Activated T-cell treated with anti-CD3 and anti-CD28 coated beads for 4 hours (primary cell): Measurements from ENCODE around the gene CAMKV.
"Not testable (repeated sequence)": the region's sequence is repeated elsewhere in the genome, so short reads cannot be mapped to it uniquely, and the experiment has no call there.

ENCODE experiments used
- DNase-seq: peaks from one replicate; pipeline ENCODE4 v3.0.0-alpha.2; 2020

Gene CAMKV

DNA sequence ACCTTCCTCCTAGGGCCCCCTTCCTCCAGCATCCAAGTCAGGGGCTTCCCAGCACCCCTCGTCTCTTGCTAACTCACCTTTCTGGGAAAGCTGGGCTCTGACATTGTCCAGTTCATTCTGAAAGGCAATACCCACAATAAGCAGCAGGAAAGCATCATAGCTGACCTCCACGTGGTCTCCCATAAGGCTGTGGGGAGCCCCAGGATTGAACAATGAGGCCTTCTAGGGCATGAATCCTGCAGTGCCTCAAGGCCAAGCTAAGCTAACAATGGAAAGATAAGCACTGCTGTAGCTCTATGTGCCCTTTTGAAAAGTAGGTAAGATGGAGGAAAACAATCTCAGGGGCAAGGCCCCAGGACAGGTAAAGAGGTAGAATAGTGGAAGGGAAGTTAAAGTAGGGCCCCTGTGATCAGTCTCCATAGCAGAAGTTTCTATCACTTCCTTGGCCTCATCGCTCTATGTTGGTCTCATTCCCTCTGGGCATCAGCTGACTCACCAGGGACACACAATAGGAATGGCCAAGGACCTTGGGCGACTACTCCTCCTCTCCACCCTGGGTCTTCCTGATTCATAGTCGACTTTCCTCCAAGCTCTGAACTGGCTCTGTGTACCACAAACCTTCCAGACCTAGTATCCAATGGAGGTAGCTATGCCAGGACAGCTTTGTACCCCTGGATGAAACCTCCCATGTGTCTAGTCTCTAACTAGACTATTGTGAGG is 25.1 kb downstream of the CAMKV start:
- DNase-seq, result no peak

DNA sequence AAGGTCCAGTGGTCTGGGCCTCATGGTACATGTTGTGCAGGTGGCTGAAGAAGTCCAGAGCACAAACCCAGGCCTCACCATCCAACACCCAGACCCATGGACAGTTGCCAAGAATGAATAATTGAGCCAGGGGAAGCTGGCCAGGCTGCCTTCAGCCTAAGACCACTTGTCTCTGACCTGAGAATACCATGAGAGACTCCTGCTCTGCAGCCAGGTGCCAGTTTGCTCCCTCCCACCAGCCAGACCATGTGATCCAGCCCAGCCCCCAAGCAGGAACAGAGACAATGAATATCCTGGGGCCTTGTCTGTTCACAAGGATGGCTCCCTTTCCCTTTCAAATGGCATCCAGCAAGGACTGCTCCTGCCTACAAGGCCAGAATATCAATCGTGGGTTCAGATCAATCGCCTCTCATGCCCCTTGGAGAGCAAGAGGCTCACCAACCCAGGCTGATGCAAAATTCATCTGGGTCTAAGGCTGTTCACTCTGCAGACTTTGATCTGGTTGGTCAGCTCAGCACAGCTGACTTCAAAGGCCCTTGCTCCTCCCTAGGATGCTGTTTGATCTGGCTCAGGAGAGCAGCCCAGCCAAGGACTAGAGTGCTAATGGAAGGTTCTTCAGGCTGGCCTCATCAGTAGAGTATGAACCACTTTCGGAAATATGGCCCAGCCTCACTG is 26.7 kb downstream of the CAMKV start:
- DNase-seq, result no peak

DNA sequence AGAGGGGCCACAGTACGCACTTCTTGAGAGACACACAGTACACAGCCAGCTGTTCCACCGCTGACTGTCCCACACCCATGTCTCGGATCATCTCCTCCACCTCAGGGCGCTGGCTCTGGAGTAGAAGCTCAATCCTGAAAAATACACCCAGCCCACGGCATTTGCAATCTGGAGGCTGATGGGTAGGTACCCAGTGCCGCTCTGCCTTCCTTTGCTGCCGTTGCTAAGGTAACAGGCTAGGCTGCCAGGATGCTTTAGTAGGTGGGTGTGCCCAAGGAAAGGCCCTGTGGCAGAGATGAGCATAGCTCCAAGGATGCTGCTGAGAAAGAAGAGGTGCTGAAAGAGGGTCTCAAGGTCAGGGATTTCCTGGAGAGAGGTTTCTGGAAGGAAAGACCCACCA is 27.9 kb downstream of the CAMKV start:
- DNase-seq, result no peak

DNA sequence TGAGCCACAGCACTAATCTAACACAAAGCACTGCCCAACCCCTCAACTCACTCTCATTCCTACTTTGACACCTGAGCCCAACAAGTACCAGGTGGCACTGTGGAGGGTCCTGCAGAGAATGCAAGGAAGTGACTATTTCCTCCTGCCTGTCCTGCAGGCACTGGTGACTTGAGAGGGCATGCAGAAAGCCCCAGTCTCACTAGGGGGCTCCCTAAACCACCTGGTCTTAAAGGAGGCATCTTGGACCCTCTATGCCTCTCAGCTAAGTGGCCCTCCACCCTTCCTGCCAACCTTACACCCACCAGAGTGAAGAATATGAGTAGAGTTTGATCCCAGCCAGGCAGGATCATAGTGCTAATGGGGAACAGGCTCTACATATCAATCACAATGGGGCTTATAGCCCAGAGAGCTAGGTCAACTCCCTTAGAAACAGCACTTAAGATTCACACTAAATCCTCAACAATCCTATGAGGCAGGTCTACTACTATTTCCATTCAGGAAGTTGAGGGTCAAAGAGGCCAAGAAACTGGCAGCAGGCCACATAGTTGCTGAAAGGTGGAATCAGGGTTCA is 28.5 kb downstream of the CAMKV start:
- DNase-seq, result no peak

DNA sequence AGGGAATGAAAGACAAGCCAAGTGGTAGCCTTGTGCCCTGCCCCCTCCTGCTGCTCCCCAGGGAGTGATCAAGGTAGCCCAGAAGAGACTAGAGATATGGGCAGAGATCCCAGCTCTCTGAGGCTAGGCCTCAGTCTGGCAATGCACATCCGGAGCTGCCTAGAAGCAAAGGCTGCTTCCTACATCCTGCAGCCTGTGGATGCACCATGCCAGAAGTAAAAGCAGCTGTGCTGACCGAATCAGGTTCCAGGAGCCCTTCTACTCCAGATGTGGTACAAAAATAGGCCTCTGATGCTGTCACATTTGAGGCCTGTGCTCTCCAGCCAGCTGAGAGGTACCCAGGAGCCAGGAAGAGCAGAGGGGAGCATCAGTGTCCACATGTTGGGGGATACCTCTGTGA is 29.3 kb downstream of the CAMKV start:
- DNase-seq, result no peak

DNA sequence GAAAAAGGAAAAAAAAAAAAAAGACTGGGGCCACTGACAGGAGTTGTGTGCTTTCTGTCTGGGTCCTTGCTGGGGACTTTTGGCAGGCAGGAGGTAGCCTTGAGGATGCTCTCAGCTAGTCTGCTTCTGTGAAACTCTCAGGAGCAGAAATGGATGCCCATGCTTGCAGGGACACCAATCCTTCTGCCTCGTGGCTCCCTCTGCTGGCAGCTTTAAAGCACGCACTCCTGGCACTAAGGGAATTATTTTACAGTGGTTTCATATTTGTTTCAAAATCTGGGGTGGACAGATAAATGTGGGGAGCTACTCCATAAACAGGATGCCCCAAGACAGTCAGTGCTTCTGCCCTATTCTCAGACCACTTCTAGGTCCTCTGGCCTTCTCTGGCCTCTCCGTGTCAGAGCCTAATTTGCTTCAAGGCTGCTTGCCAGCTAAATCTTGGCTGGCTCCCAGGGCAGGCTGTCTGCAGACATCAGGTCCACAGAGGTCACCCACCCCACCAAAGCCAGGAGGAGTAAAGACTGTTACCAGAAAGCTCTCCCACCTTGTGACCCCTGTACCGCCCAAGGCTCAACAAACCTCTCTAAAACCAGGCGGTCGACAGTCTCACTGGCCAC is 30.4 kb downstream of the CAMKV start:
- peak; percentile 72 for DNase-seq

DNA sequence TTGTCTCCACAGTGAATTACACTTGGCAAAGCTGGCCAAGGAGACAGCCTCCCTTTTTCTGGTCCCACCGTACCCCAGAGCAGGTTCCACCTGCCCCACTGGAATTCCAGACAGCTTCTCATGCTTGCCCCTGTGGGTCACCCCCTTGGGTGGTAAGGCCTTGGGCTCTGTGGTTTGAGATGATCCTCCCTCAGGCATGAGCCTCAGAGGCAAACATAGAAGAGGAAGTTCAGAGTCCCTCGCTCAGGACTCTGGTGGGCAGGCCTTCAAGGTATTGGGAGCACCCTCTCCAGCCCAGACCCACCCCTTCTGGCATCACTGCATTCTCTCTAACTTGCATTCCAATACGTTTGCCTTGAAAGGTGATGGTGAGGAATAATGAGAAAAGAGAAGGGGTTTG is 38.4 kb downstream of the CAMKV start:
- no peak for DNase-seq

DNA sequence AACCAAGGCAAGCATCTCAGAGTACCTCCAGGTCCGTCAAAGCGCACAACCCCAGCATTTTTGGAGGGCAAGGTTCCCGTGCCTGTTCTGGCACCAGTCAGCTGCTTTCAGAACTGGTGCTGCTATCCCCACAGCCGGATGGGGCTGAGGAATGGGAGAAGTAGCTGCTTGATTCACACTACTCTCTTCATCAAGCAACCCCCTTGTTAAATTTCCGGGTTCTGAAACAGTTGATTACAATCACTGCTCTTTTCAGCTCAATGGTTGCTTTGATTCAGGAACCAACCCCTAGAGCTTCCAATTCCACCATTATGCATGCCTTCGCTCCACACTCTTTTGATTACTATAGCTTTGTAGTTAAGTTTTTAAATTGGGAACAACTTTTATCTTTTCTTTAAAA is 43.7 kb downstream of the CAMKV start:
- DNase-seq, result no peak

DNA sequence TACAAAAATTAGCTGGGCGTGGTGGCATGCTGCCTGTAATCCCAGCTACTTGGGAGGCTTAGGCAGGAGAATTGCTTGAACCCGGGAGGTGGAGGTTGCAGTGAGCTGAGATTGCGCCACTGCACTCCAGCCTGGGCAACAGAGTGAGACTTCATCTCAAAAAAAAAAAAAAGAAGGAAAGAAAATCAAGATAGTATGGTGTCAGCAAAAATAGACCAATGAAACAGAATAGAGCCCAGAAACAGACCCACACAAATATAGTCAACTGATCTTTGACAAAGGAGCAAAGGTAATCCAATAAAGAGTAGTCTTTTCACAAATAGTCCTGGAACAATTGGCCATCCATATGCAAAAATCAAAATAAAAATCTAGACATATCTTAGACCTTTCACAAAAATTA is 46.6 kb downstream of the CAMKV start:
- DNase-seq, result not testable (repeated sequence)

DNA sequence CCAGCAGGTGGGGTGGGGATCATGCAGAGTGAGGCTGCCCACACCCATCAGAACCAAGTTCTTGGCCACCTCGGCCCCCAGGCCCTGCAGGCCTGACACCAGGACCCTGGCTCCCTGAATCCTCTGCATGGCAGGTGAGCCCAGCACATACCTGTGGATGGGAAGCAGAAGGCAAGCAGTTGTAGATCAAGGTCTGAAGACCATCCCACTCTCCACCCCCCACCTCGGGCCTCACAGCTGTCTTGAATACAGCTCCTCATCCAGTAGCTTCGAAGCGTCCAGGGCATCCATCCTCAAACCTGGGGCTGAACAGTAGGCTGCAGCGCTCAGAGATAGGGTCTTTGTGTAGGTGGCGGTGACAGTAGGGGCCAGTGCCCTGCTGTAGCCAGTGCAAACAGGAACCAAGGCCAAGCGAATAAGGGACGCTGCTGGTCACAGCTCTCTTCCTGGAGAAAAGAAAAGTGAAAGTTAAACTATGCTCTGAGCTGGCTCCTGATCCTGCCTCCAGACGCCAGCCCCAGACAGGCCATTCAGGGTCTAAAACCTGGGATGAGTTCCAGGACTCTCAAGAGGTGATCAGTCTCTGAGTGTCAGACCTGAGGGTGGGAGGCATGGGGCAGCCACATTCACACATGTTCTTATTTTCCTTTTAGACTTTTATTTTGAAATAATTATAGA is 56.1 kb downstream of the CAMKV start, which contains the start of gene UBA7:
Gene UBA7 (minus strand): TSS at position 457 of the 678 bp plus-strand sequence. CDS start 166 bp downstream, at position 291.
- no peak for DNase-seq

DNA sequence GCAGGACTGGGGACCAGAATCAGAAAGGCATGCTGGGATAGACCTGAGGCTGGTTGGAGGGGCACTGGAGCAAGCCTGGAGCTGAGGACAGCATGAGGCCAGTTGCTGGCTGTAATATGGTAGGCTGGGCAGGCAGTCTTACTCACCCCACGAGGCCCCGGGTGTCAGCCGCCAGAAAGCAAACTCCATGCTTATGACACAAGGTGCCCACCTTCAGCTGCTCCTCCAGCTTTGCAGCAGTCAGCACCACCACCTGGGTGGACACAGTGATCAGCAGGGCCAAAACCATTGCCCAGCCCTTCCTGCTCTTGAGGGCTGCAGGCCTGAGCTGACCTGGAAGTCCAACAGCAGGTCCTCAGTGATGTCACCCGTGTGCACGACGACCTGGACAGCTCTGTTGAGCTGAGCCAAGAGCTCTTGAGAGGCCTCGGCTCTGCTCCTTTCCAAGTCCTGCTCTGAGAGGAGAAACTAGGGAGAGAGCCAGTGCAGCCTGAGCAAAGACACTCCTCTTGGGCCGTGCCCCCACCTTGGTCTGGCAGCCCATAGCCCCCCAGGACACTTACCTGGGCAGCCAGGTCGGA is 56.7 kb downstream of the CAMKV start:
- DNase-seq, result no peak
